Adrenal gland (tissue), 12 donors: ENCODE data around the gene UFD1. TPM values are rescaled to one million over a fixed set of nuclear protein-coding genes. Genes with fewer than 3 reads are reported as not detected.

Source experiments
- DNase-seq, 7 donors: peaks; one replicate each; pipeline ENCODE4 v3.0.0-alpha.2; 2019 to 2020
- H3K27ac ChIP-seq, 5 donors: fragments of 200-600 bp; sonication (generic) in 4 of 5; 1 replicate in 3 of 5; 2 replicates in 2 of 5; pipeline versions ENCODE4 v1.5.1 to v1.8.0; 2016 to 2020; ENCODE audit warnings: mild to moderate bottlenecking in 1 of 5
- H3K27me3 ChIP-seq: fragments of 200-600 bp; 2 replicates; pipeline ENCODE4 v1.8.0; 2021
- H3K36me3 ChIP-seq, 2 donors: fragments of 200-600 bp; replicated peaks in 1 of 2; 1 replicate in 1 of 2; 2 replicates in 1 of 2; pipeline versions ENCODE4 v1.5.1 to v1.8.0; 2018 to 2022
- H3K4me1 ChIP-seq, 2 donors: fragments of 200-600 bp; replicated peaks in 1 of 2; 1 replicate in 1 of 2; 2 replicates in 1 of 2; pipeline versions ENCODE4 v1.5.1 to v1.8.0; 2018 to 2021
- H3K4me3 ChIP-seq, 4 donors: fragments of 200-600 bp; sonication (generic) in 3 of 4; one replicate each; pipeline ENCODE4 v1.5.1; 2016 to 2018
- H3K9me3 ChIP-seq, 3 donors: fragments of 200-600 bp; sonication (generic) in 1 of 3; replicated peaks in 1 of 3; 1 replicate in 2 of 3; 2 replicates in 1 of 3; pipeline versions ENCODE4 v1.5.1 to v1.8.0; 2016 to 2021
- POLR2A ChIP-seq, 2 donors: fragments of 450-650 bp; IDR thresholded peaks; one replicate each; pipeline ENCODE4 v1.6.1; 2017; ENCODE audit warnings: antibody characterized with exemption in 2 of 2, mild to moderate bottlenecking in 2 of 2, moderate library complexity in 1 of 2
- WGBS, 4 donors: extraction: QIAGEN DNeasy Blood & Tissue Kit in 2 of 4; methylation state at CpG; one replicate each; pipeline versions ENCODE4 v1.1.5 to v1.1.7; 2013 to 2017; 5-methylcytosine and 5-hydroxymethylcytosine counted together
- intact Hi-C, 2 donors: fragments of 100-400 bp; cut with DNase I; formaldehyde crosslinking; loops; one replicate each; pipeline versions ENCODE4 v1.14.1 to v1.15.0; 2022 to 2023
- polyA plus RNA-seq, 3 donors: library from polyadenylated mRNA; stranded (reverse); fragments of 200-250 nt in 2 of 3; fragments of 350-450 nt in 1 of 3; fragmentation: Illumina TruSeq in 1 of 3; extraction: RNeasy Lipid Tissue Mini Kit (QIAGEN cat#74804) in 1 of 3; gene quantifications; one replicate each; pipeline ENCODE4 v1.2.3, GENCODE V29; 2013 to 2014
- total RNA-seq, 9 donors: library from RNA; depleted of rRNA in 4 of 9; stranded (reverse); fragments of >200 nt in 4 of 9; fragments of 120-200 nt in 1 of 9; fragmentation: NEBNext Ultra II Directional in 1 of 9; extraction: Animal tissue kit (Norgen Biotek cat#: 25700) in 1 of 9; gene quantifications; one replicate each; pipeline versions ENCODE4 v1.1.0 to v1.2.4, GENCODE V29; 2013 to 2023
- TF ChIP-seq, protein P1 (sequence below), 6 experiments: fragments of 450-650 bp in 4 of 6; fragments of 200-600 bp in 2 of 6; sonication (generic) in 1 of 6; IDR thresholded peaks; 1 replicate in 5 of 6; 2 replicates in 1 of 6; pipeline versions ENCODE4 v1.5.1 to v1.8.0; 2016 to 2021; ENCODE audit warnings: antibody characterized with exemption in 6 of 6, mild to moderate bottlenecking in 2 of 6, moderate library complexity in 1 of 6
- donor health status: healthy with polysubstance abuse.
- donor health status: Bipolar disorder and iron deficiency.
- donor health status: DM: yes; HTN: yes; CAD: no.
- donor health status: DM: no; HTN: no; CAD: no.
- donor health status: DM: no; HTN: no; CAD: no.
- donor health status: DM: yes; HTN: yes; CAD: no.

UFD1 gene
- total and polyA plus RNA-seq, 12 donors = 20.1 to 128 (median 45.6) TPM

DNA sequence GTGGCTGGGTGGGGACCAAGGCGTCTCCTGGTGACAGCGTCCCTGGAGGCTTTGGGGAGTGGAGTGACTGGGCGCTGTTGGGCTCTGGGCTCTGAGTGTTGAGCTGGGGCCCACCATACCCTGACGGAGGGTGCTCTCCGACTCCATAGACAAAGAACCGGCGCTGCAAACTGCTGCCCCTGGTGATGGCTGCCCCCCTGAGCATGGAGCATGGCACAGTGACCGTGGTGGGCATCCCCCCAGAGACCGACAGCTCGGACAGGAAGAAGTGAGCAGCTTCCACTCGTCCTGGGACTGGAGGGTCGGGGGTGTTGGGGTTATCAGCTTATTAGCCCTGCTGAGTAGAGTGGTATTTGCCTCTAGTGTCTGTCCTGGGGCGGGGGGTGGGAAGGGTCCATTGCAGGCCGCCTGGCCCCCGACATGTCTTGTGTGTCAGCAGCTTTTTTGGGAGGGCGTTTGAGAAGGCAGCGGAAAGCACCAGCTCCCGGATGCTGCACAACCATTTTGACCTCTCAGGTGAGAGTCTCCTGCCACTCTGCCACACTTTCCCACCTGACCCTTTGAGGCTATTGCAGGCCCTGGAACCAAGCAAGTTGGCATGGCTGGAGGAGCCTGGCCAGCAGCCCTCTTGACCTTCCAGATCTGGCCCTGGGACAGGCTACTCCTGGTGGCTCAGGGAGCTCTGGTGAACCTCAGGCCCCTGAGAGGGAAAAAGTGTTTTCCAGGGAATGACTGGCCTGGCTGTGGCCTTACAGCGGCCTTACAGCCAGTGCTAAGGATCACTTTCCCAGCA, 37.6 kb upstream of the UFD1 start:
- H3K4me1 ChIP-seq = no peaks in the 10 kb centered on the region
- no peak for DNase-seq
- 93 to 97% (median 96%) methylated on average over 8 to 19 of the region's 19 CpGs for WGBS, 4 donors
- intact Hi-C loops = no loop called here
- H3K27me3 ChIP-seq = no peaks in the 10 kb centered on the region
- TF ChIP-seq, protein P1, sequence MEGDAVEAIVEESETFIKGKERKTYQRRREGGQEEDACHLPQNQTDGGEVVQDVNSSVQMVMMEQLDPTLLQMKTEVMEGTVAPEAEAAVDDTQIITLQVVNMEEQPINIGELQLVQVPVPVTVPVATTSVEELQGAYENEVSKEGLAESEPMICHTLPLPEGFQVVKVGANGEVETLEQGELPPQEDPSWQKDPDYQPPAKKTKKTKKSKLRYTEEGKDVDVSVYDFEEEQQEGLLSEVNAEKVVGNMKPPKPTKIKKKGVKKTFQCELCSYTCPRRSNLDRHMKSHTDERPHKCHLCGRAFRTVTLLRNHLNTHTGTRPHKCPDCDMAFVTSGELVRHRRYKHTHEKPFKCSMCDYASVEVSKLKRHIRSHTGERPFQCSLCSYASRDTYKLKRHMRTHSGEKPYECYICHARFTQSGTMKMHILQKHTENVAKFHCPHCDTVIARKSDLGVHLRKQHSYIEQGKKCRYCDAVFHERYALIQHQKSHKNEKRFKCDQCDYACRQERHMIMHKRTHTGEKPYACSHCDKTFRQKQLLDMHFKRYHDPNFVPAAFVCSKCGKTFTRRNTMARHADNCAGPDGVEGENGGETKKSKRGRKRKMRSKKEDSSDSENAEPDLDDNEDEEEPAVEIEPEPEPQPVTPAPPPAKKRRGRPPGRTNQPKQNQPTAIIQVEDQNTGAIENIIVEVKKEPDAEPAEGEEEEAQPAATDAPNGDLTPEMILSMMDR (IDR thresholded peaks at IDR 0.05) = no peak
- no peak for TF ChIP-seq POLR2A (IDR thresholded peaks at IDR 0.05)
- no peaks in the 10 kb centered on the region for H3K9me3 ChIP-seq
- no peak overlapping the region for H3K27ac ChIP-seq
- no peak overlapping the region for H3K4me3 ChIP-seq
- H3K36me3 ChIP-seq = no peaks in the 10 kb centered on the region

DNA sequence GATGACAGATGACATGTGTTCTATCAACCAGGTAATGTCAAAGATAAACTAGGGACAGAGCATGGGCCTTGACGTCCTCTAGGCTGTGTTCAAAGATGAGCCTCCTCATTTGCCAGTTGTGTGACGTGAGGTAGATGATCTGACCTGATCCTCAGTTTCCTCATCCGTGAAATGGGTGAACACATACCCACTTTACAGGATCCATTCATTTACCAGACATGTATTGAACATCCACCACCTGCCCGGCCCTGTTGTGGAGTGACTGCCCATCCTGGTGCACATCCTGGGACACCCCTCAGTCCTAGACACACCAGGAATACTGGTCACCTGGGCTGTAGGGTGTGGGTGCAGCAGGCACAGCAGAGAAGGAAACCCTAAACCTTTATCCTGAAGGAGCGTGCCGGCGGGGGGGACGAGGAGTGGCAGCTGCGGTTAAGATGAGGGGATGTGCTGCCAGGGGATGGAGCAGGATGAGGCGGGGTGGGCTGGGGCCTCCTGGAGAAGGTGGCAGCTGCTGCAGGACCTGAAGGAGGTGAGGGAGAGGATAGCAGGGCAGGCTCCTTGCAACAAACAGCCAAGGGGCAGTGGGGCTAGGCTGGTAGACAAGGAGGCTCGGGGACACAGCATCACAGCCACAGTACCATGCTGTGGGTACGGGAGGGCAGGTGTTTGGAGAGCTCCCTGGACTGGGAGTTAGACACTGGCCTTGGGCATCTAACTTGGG, 36.8 kb upstream of the UFD1 start:
- intact Hi-C loops = no loop called here
- no peaks in the 10 kb centered on the region for H3K9me3 ChIP-seq
- no peak for DNase-seq
- no peak for TF ChIP-seq POLR2A (IDR thresholded peaks at IDR 0.05)
- TF ChIP-seq, protein P1 (IDR thresholded peaks at IDR 0.05) = no peak
- H3K4me3 ChIP-seq = no peak overlapping the region
- WGBS, 4 donors = 95 to 96% (median 96%) methylated on average over 12 of the region's 12 CpGs
- H3K27ac ChIP-seq = no peak overlapping the region
- no peaks in the 10 kb centered on the region for H3K4me1 ChIP-seq
- H3K27me3 ChIP-seq = no peaks in the 10 kb centered on the region
- no peaks in the 10 kb centered on the region for H3K36me3 ChIP-seq

DNA sequence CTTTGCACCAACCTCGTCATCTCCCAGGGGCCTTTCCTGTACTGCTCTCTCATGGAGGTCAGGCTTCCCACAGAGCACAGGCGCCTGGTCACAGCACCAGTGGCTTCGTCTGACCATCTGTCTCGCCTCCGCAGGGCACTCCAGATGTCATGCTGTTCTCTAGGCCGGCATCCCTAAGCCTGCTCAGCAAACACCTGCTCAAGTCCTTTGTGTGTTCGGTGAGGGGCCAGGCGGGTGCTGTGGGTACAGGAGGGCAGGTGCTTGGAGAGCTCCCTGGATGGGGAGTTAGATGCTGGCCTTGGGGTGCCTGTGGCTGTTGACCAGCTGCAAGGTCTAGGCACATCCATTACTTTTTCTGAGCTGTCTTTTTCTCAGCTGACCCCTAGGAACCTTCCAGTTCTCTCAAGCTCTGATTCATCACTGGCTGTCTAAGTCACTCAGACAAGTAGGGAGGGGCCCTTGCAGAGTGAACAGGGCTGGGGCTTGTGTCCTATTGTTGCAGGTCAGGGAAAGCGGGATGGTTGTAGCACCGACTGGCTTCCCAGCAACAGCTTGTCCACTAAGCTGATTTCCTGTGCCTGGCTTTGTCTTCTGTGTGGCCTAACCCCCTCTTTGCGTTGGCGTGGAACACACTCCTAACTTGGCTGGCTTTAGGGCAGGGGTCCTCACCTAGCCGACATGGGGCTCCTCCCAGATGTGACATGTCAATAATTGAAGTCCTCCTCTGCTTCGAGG, 36.0 kb upstream of the UFD1 start:
- intact Hi-C loops = no loop called here
- Histone ChIP-seq H3K27me3 (no peaks in the 10 kb centered on the region), H3K36me3 (no peaks in the 10 kb centered on the region), H3K4me3 (no peak overlapping the region), H3K4me1 (no peaks in the 10 kb centered on the region), H3K9me3 (no peaks in the 10 kb centered on the region), H3K27ac (no peak overlapping the region)
- WGBS, 4 donors = 87 to 95% (median 93%) methylated on average over 12 to 14 of the region's 14 CpGs
- no peak for DNase-seq
- TF ChIP-seq POLR2A (IDR thresholded peaks at IDR 0.05) = no peak
- TF ChIP-seq, protein P1 (IDR thresholded peaks at IDR 0.05) = no peak

DNA sequence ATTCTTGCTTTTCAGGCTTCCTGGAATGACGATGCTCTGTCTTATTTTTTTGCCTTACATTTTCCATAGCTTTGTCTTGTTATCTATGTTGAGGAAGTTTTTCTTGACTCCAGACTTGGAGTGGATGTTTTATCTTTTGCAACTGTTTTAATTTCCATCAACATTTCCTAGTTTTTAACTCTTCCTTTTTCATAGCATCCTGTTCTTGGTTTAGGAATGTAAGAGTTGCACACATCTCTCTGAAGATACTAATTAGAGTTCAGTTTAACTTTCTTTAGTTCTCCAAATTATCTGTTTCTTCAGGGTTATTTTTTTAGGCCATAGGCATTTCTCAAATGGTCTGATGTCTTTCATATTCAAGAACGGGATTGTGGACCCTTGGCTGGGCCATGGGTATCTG, 34.8 kb upstream of the UFD1 start:
- H3K4me3 ChIP-seq = no peak overlapping the region
- DNase-seq = no peak
- H3K4me1 ChIP-seq = no peaks in the 10 kb centered on the region
- H3K27ac ChIP-seq = no peak overlapping the region
- H3K9me3 ChIP-seq = no peaks in the 10 kb centered on the region
- 48 to 68% (median 49%) methylated on average over 2 of the region's 2 CpGs for WGBS, 4 donors
- no peaks in the 10 kb centered on the region for H3K27me3 ChIP-seq
- intact Hi-C loops = no loop called here
- H3K36me3 ChIP-seq = no peaks in the 10 kb centered on the region
- no peak for TF ChIP-seq POLR2A (IDR thresholded peaks at IDR 0.05)
- TF ChIP-seq, protein P1 (IDR thresholded peaks at IDR 0.05) = no peak
